ENCODE data around the gene PHACTR1.

DNA sequence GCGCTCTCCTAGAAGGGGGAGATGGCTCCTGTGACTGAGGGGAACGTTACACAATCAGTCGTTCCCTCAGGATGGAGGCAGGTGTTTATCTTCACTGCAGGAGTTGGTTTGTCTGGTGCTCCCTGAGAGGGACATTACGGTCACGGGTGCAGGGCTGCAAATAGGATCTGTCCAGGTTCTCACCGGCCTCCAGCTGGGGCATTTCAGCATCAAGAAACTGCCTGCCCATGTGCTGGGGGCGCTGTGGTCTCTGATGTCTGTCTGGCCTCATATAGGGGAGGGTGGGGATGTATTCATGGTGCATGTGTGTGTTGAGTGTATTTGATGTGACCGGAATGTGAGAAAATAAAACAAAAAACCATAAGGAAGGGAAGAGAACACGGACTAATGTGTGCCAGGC, 534.7 kb downstream of the PHACTR1 start:
- TF ChIP-seq, protein P1, sequence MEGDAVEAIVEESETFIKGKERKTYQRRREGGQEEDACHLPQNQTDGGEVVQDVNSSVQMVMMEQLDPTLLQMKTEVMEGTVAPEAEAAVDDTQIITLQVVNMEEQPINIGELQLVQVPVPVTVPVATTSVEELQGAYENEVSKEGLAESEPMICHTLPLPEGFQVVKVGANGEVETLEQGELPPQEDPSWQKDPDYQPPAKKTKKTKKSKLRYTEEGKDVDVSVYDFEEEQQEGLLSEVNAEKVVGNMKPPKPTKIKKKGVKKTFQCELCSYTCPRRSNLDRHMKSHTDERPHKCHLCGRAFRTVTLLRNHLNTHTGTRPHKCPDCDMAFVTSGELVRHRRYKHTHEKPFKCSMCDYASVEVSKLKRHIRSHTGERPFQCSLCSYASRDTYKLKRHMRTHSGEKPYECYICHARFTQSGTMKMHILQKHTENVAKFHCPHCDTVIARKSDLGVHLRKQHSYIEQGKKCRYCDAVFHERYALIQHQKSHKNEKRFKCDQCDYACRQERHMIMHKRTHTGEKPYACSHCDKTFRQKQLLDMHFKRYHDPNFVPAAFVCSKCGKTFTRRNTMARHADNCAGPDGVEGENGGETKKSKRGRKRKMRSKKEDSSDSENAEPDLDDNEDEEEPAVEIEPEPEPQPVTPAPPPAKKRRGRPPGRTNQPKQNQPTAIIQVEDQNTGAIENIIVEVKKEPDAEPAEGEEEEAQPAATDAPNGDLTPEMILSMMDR (conservative IDR thresholded peaks at IDR 0.05; ENCODE audit: low read depth, low read length) = no peak; the same call in 1 of the 2 replicates
- TF ChIP-seq EZH2 (IDR thresholded peaks at IDR 0.05; ENCODE audit: low read length, unreplicated experiment) = no peak

Measured in PC-3 (cell line).